Activated T-cell treated with anti-CD3 and anti-CD28 coated beads, Interleukin-2, amount 50 U/mL, for 24 hours (primary cell): ENCODE measurements around the gene RHBDD1.

Experiments
- DNase-seq: peaks from one replicate; pipeline ENCODE4 v3.0.0-alpha.2; 2020
- H3K27ac Mint-ChIP-seq: 2 replicates; pipeline ENCODE4 v1.8.0; 2020; ENCODE audit warnings: mild to moderate bottlenecking, mixed read lengths
- H3K27me3 Mint-ChIP-seq: 2 replicates; pipeline ENCODE4 v1.8.0; 2020; ENCODE audit warnings: mixed read lengths
- H3K36me3 Mint-ChIP-seq: 2 replicates; pipeline ENCODE4 v1.8.0; 2020; ENCODE audit warnings: low read depth, mixed read lengths
- H3K4me1 Mint-ChIP-seq: 2 replicates; pipeline ENCODE4 v1.8.0; 2020; ENCODE audit warnings: low read depth, mixed read lengths
- H3K4me3 Mint-ChIP-seq: 2 replicates; pipeline ENCODE4 v1.8.0; 2020; ENCODE audit warnings: mild to moderate bottlenecking, moderate library complexity, mixed read lengths
- H3K9me3 Mint-ChIP-seq: 2 replicates; pipeline ENCODE4 v1.8.0; 2020; ENCODE audit warnings: mixed read lengths

RHBDD1 gene

GRCh38 chr2:226796840-226797288 is 39.0 kb upstream of the RHBDD1 start:
- H3K4me3 Mint-ChIP-seq, result no peak overlapping the region
- H3K27me3 Mint-ChIP-seq, result no peaks in the 10 kb centered on the region
- DNase-seq, result peak; percentile 29
- H3K4me1 Mint-ChIP-seq, result peaks cover 52% of the 10 kb centered on the region
- no peak overlapping the region for H3K27ac Mint-ChIP-seq
- no peaks in the 10 kb centered on the region for H3K9me3 Mint-ChIP-seq
- peaks cover 16% of the 10 kb centered on the region for H3K36me3 Mint-ChIP-seq

- no peak for DNase-seq
- H3K27ac Mint-ChIP-seq, result no peak overlapping the region
Measured at GRCh38 chr2:226797289-226797988, 38.4 kb upstream of the RHBDD1 start.

GRCh38 chr2:226797989-226798421 is 37.8 kb upstream of the RHBDD1 start:
- no peaks in the 10 kb centered on the region for H3K9me3 Mint-ChIP-seq
- H3K4me3 Mint-ChIP-seq, result peak overlapping the region; percentile 82
- peaks cover 44% of the 10 kb centered on the region for H3K4me1 Mint-ChIP-seq
- no peak for DNase-seq
- H3K27ac Mint-ChIP-seq, result no peak overlapping the region
- H3K36me3 Mint-ChIP-seq, result peaks cover 16% of the 10 kb centered on the region
- H3K27me3 Mint-ChIP-seq, result peaks cover under 1% of the 10 kb centered on the region

More at GRCh38 chr2:226797289-226797988, 38.4 kb upstream of the RHBDD1 start:
- Mint-ChIP-seq H3K4me1 (peaks cover 48% of the 10 kb centered on the region), H3K36me3 (peaks cover 16% of the 10 kb centered on the region), H3K27me3 (no peaks in the 10 kb centered on the region), H3K9me3 (no peaks in the 10 kb centered on the region), H3K4me3 (no peak overlapping the region)

GRCh38 chr2:226798422-226799210 is 37.2 kb upstream of the RHBDD1 start:
- Mint-ChIP-seq H3K27ac (peak overlapping the region; percentile 52), H3K9me3 (no peaks in the 10 kb centered on the region), H3K4me1 (peaks cover 38% of the 10 kb centered on the region), H3K27me3 (peaks cover 5% of the 10 kb centered on the region), H3K36me3 (peaks cover 16% of the 10 kb centered on the region), H3K4me3 (peak overlapping the region; percentile 82)
- peak; percentile 75 for DNase-seq

GRCh38 chr2:226799211-226799975 is 36.5 kb upstream of the RHBDD1 start, which contains the start of gene IRS1:
IRS1 (minus strand) TSS chr2:226799820; CDS start chr2:226798738, 1,082 bp downstream.
- Mint-ChIP-seq H3K4me3 (peak within 1 kb of the TSS; percentile 82), H3K27me3 (peaks cover 7% of the 10 kb centered on the region), H3K9me3 (no peaks in the 10 kb centered on the region), H3K4me1 (peaks cover 30% of the 10 kb centered on the region), H3K27ac (peak within 1 kb of the TSS; percentile 80), H3K36me3 (peaks cover 16% of the 10 kb centered on the region)
- peak; percentile 77 for DNase-seq

- peak overlapping the region; percentile 67 for H3K4me3 Mint-ChIP-seq
- H3K27me3 Mint-ChIP-seq, result peaks cover 14% of the 10 kb centered on the region
- H3K4me1 Mint-ChIP-seq, result peaks cover 26% of the 10 kb centered on the region
- DNase-seq, result no peak
- no peaks in the 10 kb centered on the region for H3K9me3 Mint-ChIP-seq
- H3K27ac Mint-ChIP-seq, result peak overlapping the region; percentile 80
- peaks cover 16% of the 10 kb centered on the region for H3K36me3 Mint-ChIP-seq
Measured at GRCh38 chr2:226799976-226800940, 35.6 kb upstream of the RHBDD1 start.

GRCh38 chr2:226800941-226801784 is 34.7 kb upstream of the RHBDD1 start:
- peak overlapping the region; percentile 80 for H3K27ac Mint-ChIP-seq
- peaks cover 26% of the 10 kb centered on the region for H3K4me1 Mint-ChIP-seq
- peak overlapping the region; percentile 67 for H3K4me3 Mint-ChIP-seq
- DNase-seq, result peak; percentile 91
- H3K36me3 Mint-ChIP-seq, result peaks cover 16% of the 10 kb centered on the region
- H3K9me3 Mint-ChIP-seq, result no peaks in the 10 kb centered on the region
- H3K27me3 Mint-ChIP-seq, result peaks cover 20% of the 10 kb centered on the region

- no peak overlapping the region for H3K27ac Mint-ChIP-seq
- H3K9me3 Mint-ChIP-seq, result no peaks in the 10 kb centered on the region
- peaks cover 3% of the 10 kb centered on the region for H3K36me3 Mint-ChIP-seq
- H3K4me1 Mint-ChIP-seq, result peaks cover 23% of the 10 kb centered on the region
- H3K27me3 Mint-ChIP-seq, result peaks cover 30% of the 10 kb centered on the region
- H3K4me3 Mint-ChIP-seq, result no peak overlapping the region
- DNase-seq, result no peak
Measured at GRCh38 chr2:226802573-226802972, 33.3 kb upstream of the RHBDD1 start.

- Mint-ChIP-seq H3K27me3 (peaks cover 37% of the 10 kb centered on the region), H3K9me3 (no peaks in the 10 kb centered on the region), H3K36me3 (no peaks in the 10 kb centered on the region), H3K4me3 (no peak overlapping the region), H3K27ac (no peak overlapping the region), H3K4me1 (peaks cover 21% of the 10 kb centered on the region)
- DNase-seq, result no peak
Measured at GRCh38 chr2:226803410-226803809, 32.4 kb upstream of the RHBDD1 start.

- Mint-ChIP-seq H3K9me3 (no peaks in the 10 kb centered on the region), H3K27me3 (peaks cover 43% of the 10 kb centered on the region), H3K36me3 (no peaks in the 10 kb centered on the region), H3K4me1 (no peaks in the 10 kb centered on the region), H3K27ac (no peak overlapping the region), H3K4me3 (no peak overlapping the region)
- no peak for DNase-seq
Measured at GRCh38 chr2:226813148-226813701, 22.6 kb upstream of the RHBDD1 start.

GRCh38 chr2:226818930-226819329 is 16.9 kb upstream of the RHBDD1 start:
- Mint-ChIP-seq H3K27ac (no peak overlapping the region), H3K36me3 (no peaks in the 10 kb centered on the region)
- no peak for DNase-seq

GRCh38 chr2:226825056-226825455 is 10.8 kb upstream of the RHBDD1 start:
- Mint-ChIP-seq H3K36me3 (no peaks in the 10 kb centered on the region), H3K4me1 (peaks cover 19% of the 10 kb centered on the region), H3K27me3 (no peaks in the 10 kb centered on the region), H3K4me3 (no peak overlapping the region), H3K27ac (no peak overlapping the region), H3K9me3 (peaks cover 4% of the 10 kb centered on the region)
- DNase-seq, result no peak

More at GRCh38 chr2:226818930-226819329, 16.9 kb upstream of the RHBDD1 start:
- Mint-ChIP-seq H3K9me3 (peaks cover 4% of the 10 kb centered on the region), H3K27me3 (peaks cover 17% of the 10 kb centered on the region), H3K4me1 (no peaks in the 10 kb centered on the region), H3K4me3 (no peak overlapping the region)
